HepG2 (cell line): Measurements from ENCODE around the gene MBOAT7. TPM values are rescaled to one million over a fixed set of nuclear protein-coding genes. Genes with fewer than 3 reads are reported as not detected.

Source experiments
- ATRX ChIP-seq: sonication (generic); formaldehyde crosslinking; IDR thresholded peaks from 2 replicates; pipeline ENCODE4 v1.4.0; 2020; ENCODE audit warnings: missing genetic modification reagents, borderline replicate concordance
- KAT7 ChIP-seq: IDR thresholded peaks from 2 replicates; pipeline ENCODE4 v1.6.1; 2018; ENCODE audit warnings: borderline replicate concordance, missing compliant biosample characterization
- KDM5B ChIP-seq: sonication (generic); formaldehyde crosslinking; IDR thresholded peaks from 2 replicates; pipeline ENCODE4 v1.4.0; 2020; ENCODE audit warnings: missing genetic modification reagents, mild to moderate bottlenecking, borderline replicate concordance
- MIER3 ChIP-seq: IDR thresholded peaks from 2 replicates; pipeline ENCODE4 v1.6.1; 2016; ENCODE audit warnings: missing compliant biosample characterization, borderline replicate concordance
- RCOR2 ChIP-seq: IDR thresholded peaks from 2 replicates; pipeline ENCODE4 v1.6.1; 2016; ENCODE audit warnings: missing biosample characterization, missing genetic modification reagents
- RFX3 ChIP-seq: IDR thresholded peaks from 2 replicates; pipeline ENCODE4 v1.6.1; 2016; ENCODE audit warnings: missing biosample characterization, missing genetic modification reagents
- TERF1 ChIP-seq: sonication (generic); formaldehyde crosslinking; IDR thresholded peaks from 2 replicates; pipeline ENCODE4 v1.8.0; 2022; ENCODE audit warnings: mild to moderate bottlenecking, missing genetic modification reagents, moderate library complexity
- ZNF678 ChIP-seq: sonication (generic); formaldehyde crosslinking; IDR thresholded peaks from 2 replicates; pipeline ENCODE4 v1.4.0; 2020; ENCODE audit warnings: mild to moderate bottlenecking, missing genetic modification reagents
- polyA plus RNA-seq, 8 experiments: library from polyadenylated mRNA; depleted of rRNA in 3 of 8; stranded (reverse) in 7 of 8; unstranded in 1 of 8; fragments of >200 nt; fragmentation: Illumina TruSeq in 4 of 8; extraction: Trizol in 4 of 8; gene quantifications; 2 replicates each; pipeline versions ENCODE4 v1.2.1 to v1.2.3, GENCODE V29; 2011 to 2016; ENCODE audit warnings: low read depth in 4 of 8, missing spikeins in 1 of 8, mixed read lengths in 1 of 8; ENCODE audit not compliant: insufficient read depth in 1 of 8
- total RNA-seq, 5 experiments: library from RNA; depleted of rRNA; stranded (reverse); fragments of >200 nt; fragmentation: Illumina TruSeq; extraction: Trizol; gene quantifications; 2 replicates each; pipeline ENCODE4 v1.2.3, GENCODE V29; 2016; ENCODE audit warnings: low read depth in 1 of 5
- TF ChIP-seq, protein P1 (sequence below): sonication (generic); formaldehyde crosslinking; IDR thresholded peaks from 2 replicates; pipeline ENCODE4 v1.5.0; 2020; ENCODE audit warnings: mild to moderate bottlenecking, missing genetic modification reagents

MBOAT7 gene
- total and polyA plus RNA-seq, 2 of the 13 experiments (the other 11 are each of a cell fraction or from before 2014, with no cell fraction given), result 22.2 to 25.5 TPM

DNA sequence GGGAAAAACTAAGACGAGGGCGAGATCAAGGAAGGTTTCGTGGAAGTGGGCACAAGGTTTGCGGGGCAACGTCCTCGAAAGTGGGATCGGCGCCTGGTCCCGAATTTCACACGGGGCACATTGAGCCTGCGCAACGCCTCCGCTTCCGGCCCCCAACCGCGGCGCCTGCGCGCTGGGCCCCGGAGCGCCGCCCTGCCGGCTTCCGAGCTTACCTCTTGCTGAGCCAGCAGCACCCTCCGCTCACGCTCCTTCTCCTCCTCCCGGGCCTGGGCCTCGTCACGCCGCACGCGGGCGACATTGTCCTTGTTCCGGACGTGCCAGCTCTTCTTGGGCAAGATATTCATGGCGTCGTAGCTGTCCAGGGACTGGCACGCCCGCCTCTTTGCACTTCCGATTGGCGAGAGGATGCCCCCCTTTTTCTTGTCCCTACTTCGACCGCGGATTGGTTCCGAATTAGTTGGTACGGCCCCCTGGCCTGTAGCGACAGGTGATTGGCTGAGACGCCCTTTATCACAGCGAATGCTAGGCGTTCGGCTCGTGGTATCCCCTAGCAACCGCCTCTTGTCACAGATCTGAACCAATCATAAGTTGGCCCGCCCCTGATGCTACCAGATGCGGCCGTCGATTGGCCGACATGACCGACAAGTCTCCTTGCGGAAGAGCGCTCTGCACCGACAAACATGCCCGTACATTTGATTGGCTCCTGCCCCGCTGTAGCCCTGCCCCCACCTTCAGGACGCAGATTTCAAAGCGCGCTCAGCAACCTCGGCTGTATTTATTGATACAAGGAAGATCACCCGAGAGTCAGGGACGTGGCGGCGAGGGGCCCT, 29.8 kb downstream of the MBOAT7 start, which contains the start of gene LENG1 (continued):
- TF ChIP-seq, protein P1, sequence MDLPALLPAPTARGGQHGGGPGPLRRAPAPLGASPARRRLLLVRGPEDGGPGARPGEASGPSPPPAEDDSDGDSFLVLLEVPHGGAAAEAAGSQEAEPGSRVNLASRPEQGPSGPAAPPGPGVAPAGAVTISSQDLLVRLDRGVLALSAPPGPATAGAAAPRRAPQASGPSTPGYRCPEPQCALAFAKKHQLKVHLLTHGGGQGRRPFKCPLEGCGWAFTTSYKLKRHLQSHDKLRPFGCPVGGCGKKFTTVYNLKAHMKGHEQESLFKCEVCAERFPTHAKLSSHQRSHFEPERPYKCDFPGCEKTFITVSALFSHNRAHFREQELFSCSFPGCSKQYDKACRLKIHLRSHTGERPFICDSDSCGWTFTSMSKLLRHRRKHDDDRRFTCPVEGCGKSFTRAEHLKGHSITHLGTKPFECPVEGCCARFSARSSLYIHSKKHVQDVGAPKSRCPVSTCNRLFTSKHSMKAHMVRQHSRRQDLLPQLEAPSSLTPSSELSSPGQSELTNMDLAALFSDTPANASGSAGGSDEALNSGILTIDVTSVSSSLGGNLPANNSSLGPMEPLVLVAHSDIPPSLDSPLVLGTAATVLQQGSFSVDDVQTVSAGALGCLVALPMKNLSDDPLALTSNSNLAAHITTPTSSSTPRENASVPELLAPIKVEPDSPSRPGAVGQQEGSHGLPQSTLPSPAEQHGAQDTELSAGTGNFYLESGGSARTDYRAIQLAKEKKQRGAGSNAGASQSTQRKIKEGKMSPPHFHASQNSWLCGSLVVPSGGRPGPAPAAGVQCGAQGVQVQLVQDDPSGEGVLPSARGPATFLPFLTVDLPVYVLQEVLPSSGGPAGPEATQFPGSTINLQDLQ (CRISPR knock-in tag), result 0 out of 2 replicates have a peak, but pooled peaks have one; percentile 38
- no peak for TF ChIP-seq ATRX
- TF ChIP-seq KAT7 (CRISPR knock-in tag), result no peak
- no peak for TF ChIP-seq ZNF678 (CRISPR knock-in tag)
- no peak for TF ChIP-seq TERF1 (CRISPR knock-in tag)
- TF ChIP-seq KDM5B, result peak; percentile 53; the same call in 1 of the 2 replicates
- peak; percentile 98 for TF ChIP-seq RFX3
- no peak; the same call in 1 of the 2 replicates for TF ChIP-seq RCOR2 (CRISPR knock-in tag)
- no peak for TF ChIP-seq MIER3
- TF ChIP-seq, all 625 proteins: peak for 211
